Kidney capillary endothelial cell (primary cell): ENCODE data around the gene MED12L.
A peak's percentile ranks its signal among the peaks of the same experiment; 100 is the strongest.
"Not testable (repeated sequence)": the region's sequence is repeated elsewhere in the genome, so short reads cannot be mapped to it uniquely, and the experiment has no call there.

Source experiments
- DNase-seq: peaks from one replicate; pipeline ENCODE4 v3.0.0-alpha.2; 2018; ENCODE audit warnings: low spot score

The MED12L gene

GRCh38 chr3:151242006-151242405 is 156.5 kb downstream of the MED12L start:
- not testable (repeated sequence) for DNase-seq

GRCh38 chr3:151248772-151249337 is 163.4 kb downstream of the MED12L start:
- DNase-seq: no peak

- DNase-seq: no peak
Measured at GRCh38 chr3:151256749-151257148, 171.3 kb downstream of the MED12L start.

- no peak for DNase-seq
Measured at GRCh38 chr3:151259664-151260063, 174.2 kb downstream of the MED12L start.

GRCh38 chr3:151262871-151263525 is 177.5 kb downstream of the MED12L start:
- DNase-seq: no peak

- no peak for DNase-seq
Measured at GRCh38 chr3:151264605-151265004, 179.1 kb downstream of the MED12L start.

- DNase-seq: no peak
Measured at GRCh38 chr3:151265166-151265565, 179.7 kb downstream of the MED12L start.

- no peak for DNase-seq
Measured at GRCh38 chr3:151265866-151266265, 180.4 kb downstream of the MED12L start.

GRCh38 chr3:151267066-151267465 is 181.6 kb downstream of the MED12L start:
- DNase-seq: no peak

GRCh38 chr3:151268267-151269235 is 183.1 kb downstream of the MED12L start:
- DNase-seq: no peak

GRCh38 chr3:151269631-151270030 is 184.2 kb downstream of the MED12L start:
- DNase-seq: no peak

- DNase-seq: no peak
Measured at GRCh38 chr3:151275091-151275490, 189.6 kb downstream of the MED12L start.

GRCh38 chr3:151276038-151276686 is 190.7 kb downstream of the MED12L start:
- no peak for DNase-seq

GRCh38 chr3:151276687-151277042 is 191.2 kb downstream of the MED12L start:
- DNase-seq: no peak

- no peak for DNase-seq
Measured at GRCh38 chr3:151278230-151278629, 192.8 kb downstream of the MED12L start, which contains the start of gene P2RY14. Gene P2RY14 (minus strand): TSS chr3:151278542. CDS start chr3:151214316, 64,226 bp downstream.

GRCh38 chr3:151281671-151282324 is 196.3 kb downstream of the MED12L start:
- no peak for DNase-seq

GRCh38 chr3:151282921-151283320 is 197.5 kb downstream of the MED12L start:
- peak; percentile 68 for DNase-seq

- DNase-seq: no peak
Measured at GRCh38 chr3:151283387-151283786, 197.9 kb downstream of the MED12L start.

- no peak for DNase-seq
Measured at GRCh38 chr3:151283907-151284461, 198.5 kb downstream of the MED12L start.

- no peak for DNase-seq
Measured at GRCh38 chr3:151285940-151286339, 200.5 kb downstream of the MED12L start.

- DNase-seq: no peak
Measured at GRCh38 chr3:151289445-151289844, 204.0 kb downstream of the MED12L start.
